ENCODE measurements around the gene SEMA6A. TPM values are rescaled to one million over a fixed set of nuclear protein-coding genes. Genes with fewer than 3 reads are reported as not detected.

The SEMA6A gene
- total RNA-seq, 4 donors from 2014 or later: 76.7 to 231 (median 117) TPM

DNA sequence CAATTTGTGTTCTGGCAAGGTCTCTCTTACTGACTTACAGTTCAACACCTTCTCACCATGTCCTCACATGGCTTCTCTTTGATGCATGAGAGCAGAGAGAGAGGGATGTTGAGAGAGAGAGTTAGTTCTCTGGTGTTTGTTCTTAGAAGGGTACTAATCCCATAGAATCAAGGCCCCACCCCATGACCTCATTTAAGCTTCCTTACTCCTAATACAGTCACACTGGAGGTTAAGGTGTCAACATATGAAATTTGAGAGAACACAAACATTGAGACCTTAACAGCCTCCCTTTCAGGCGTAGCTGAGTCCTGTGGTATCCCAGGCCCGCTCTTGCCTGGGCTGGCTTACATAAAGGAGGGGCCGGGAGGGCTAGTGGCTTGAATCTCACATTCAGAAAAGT lies 10.6 kb upstream of the SEMA6A start:
- H3K36me3 ChIP-seq: no peaks in the 10 kb centered on the region
- 93 to 100% methylated on average over 1 to 3 of the region's 3 CpGs for WGBS, 2 donors (ENCODE audit: low coverage in 1 of 2)
- no peak for DNase-seq
- in situ Hi-C loops (cut with MboI; ENCODE audit: low pct_ligation_motif_present in 1 of 4, low pct_unique_long_range_greater_than_20kb in 1 of 4, low sequenced_read_pairs in 3 of 4) (loop anchor here (10.0 to 25.0 kb wide), 4 partner anchors 352 to 477 kb away; no protein-coding TSS in a partner anchor), intact Hi-C loops (cut with DNase I; ENCODE audit: low total_unique reads) (no loop called here)
- H3K27me3 ChIP-seq: no peaks in the 10 kb centered on the region
- H3K27ac ChIP-seq: no peak overlapping the region
- no peaks in the 10 kb centered on the region for H3K9me3 ChIP-seq
- TF ChIP-seq POLR2AphosphoS5 (IDR thresholded peaks at IDR 0.05) (no peak), POLR2A (IDR thresholded peaks at IDR 0.05) (no peak), EP300 (IDR thresholded peaks at IDR 0.05; ENCODE audit: low read depth) (no peak)
- TF ChIP-seq, protein P1, sequence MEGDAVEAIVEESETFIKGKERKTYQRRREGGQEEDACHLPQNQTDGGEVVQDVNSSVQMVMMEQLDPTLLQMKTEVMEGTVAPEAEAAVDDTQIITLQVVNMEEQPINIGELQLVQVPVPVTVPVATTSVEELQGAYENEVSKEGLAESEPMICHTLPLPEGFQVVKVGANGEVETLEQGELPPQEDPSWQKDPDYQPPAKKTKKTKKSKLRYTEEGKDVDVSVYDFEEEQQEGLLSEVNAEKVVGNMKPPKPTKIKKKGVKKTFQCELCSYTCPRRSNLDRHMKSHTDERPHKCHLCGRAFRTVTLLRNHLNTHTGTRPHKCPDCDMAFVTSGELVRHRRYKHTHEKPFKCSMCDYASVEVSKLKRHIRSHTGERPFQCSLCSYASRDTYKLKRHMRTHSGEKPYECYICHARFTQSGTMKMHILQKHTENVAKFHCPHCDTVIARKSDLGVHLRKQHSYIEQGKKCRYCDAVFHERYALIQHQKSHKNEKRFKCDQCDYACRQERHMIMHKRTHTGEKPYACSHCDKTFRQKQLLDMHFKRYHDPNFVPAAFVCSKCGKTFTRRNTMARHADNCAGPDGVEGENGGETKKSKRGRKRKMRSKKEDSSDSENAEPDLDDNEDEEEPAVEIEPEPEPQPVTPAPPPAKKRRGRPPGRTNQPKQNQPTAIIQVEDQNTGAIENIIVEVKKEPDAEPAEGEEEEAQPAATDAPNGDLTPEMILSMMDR (IDR thresholded peaks at IDR 0.05): no peak
- H3K4me1 ChIP-seq: no peaks in the 10 kb centered on the region
- H3K4me3 ChIP-seq: no peak overlapping the region

DNA sequence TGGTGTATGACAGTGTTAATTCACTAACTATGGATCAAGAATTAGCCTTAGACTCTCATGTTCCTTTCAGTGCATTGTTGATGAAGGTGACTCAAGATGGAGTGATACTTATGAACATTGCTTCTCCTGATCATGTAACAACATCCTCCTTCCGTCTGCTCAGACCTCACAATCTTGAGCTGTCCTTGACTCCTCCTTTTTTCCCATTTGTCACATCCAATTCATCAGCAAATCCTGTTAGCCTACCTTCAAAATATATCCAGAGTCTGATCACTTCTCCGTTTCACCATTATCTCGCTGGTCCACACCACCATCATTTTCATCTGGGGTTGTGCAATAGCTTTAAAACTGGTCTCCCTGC lies 9.2 kb upstream of the SEMA6A start:
- Histone ChIP-seq H3K27me3 (no peaks in the 10 kb centered on the region), H3K27ac (no peak overlapping the region), H3K9me3 (no peaks in the 10 kb centered on the region), H3K4me3 (no peak overlapping the region), H3K4me1 (no peaks in the 10 kb centered on the region), H3K36me3 (no peaks in the 10 kb centered on the region)
- intact Hi-C loops (cut with DNase I; ENCODE audit: low total_unique reads) (loop anchor here (5.0 kb wide), 1 partner anchor 343 kb away; no protein-coding TSS in a partner anchor), in situ Hi-C loops (cut with MboI; ENCODE audit: low pct_ligation_motif_present in 1 of 4, low pct_unique_long_range_greater_than_20kb in 1 of 4, low sequenced_read_pairs in 3 of 4) (loop anchor here (10.0 to 25.0 kb wide), 4 partner anchors 353 to 478 kb away; no protein-coding TSS in a partner anchor)
- 87 to 93% methylated on average over 3 of the region's 3 CpGs for WGBS, 2 donors (ENCODE audit: low coverage in 1 of 2)
- DNase-seq: no peak
- no peak for TF ChIP-seq POLR2A (IDR thresholded peaks at IDR 0.05)
- TF ChIP-seq POLR2AphosphoS5 (IDR thresholded peaks at IDR 0.05): no peak
- TF ChIP-seq EP300 (IDR thresholded peaks at IDR 0.05; ENCODE audit: low read depth): no peak
- TF ChIP-seq, protein P1 (IDR thresholded peaks at IDR 0.05): no peak

DNA sequence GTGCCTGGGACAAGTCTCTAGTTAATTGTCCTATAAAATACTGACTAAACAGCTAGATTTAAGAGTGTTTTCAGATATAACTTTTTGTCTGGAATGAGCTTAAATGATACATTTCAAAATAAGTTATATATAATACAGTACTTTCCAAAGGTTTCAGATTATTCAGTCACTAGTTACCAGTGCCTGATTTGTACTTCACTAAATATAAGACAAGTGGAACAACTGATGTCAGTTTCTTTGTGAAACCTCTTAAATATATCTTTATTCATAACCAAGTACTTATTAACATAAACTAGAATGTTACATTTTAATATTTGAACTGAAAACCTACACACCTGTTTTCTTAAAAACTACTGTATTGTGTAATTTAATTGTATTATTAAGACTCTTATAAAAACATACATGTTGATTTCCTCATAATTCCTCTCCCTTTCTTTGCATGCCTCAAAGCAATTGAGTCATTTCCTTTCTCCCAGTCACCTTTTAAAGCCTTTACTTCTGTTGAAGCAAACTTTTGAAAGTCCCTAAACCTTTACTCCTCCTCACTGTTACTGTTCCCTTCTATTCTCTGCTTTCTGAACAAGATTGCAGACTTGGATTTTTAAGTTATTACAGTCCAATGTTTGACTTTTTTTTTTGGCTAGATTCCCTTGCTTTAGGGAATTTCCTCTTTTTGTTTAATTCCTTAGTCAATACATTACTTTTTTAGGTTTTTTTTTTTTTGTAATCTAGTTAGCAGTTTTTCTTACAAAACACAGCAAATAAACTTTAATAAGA lies 8.7 kb upstream of the SEMA6A start:
- no peak overlapping the region for H3K4me3 ChIP-seq
- no peaks in the 10 kb centered on the region for H3K4me1 ChIP-seq
- no peak overlapping the region for H3K27ac ChIP-seq
- in situ Hi-C loops (cut with MboI; ENCODE audit: low pct_ligation_motif_present in 1 of 4, low pct_unique_long_range_greater_than_20kb in 1 of 4, low sequenced_read_pairs in 3 of 4) (loop anchor here (10.0 to 25.0 kb wide), 4 partner anchors 354 to 479 kb away; no protein-coding TSS in a partner anchor), intact Hi-C loops (cut with DNase I; ENCODE audit: low total_unique reads) (loop anchor here (5.0 kb wide), 1 partner anchor 344 kb away; no protein-coding TSS in a partner anchor)
- no peak for DNase-seq
- no peaks in the 10 kb centered on the region for H3K36me3 ChIP-seq
- H3K9me3 ChIP-seq: no peaks in the 10 kb centered on the region
- TF ChIP-seq POLR2AphosphoS5 (IDR thresholded peaks at IDR 0.05) (no peak), EP300 (IDR thresholded peaks at IDR 0.05; ENCODE audit: low read depth) (no peak), POLR2A (IDR thresholded peaks at IDR 0.05) (no peak)
- TF ChIP-seq, protein P1 (IDR thresholded peaks at IDR 0.05): no peak
- no peaks in the 10 kb centered on the region for H3K27me3 ChIP-seq

DNA sequence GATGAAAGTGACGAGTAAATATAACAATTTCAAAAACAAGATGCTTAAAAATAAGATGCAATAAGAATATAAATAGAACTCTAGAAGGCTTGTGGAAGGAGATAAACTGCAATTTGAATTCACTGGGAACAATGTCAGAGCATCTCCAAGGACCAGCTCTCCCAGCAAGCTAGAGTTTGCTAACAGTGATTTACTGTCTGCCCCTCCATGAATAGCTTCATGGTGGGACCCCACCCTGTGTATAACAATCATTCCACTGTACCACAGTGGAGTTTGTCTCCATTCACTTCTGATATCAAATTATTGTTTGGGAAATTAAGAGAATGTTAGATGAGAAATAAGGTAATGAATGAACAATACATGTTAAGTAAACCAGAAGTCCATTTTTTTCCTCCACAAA lies 7.3 kb upstream of the SEMA6A start:
- H3K27ac ChIP-seq: no peak overlapping the region

More for the DNA sequence above, 7.3 kb upstream of the SEMA6A start:
- in situ Hi-C loops (cut with MboI; ENCODE audit: low pct_ligation_motif_present in 1 of 4, low pct_unique_long_range_greater_than_20kb in 1 of 4, low sequenced_read_pairs in 3 of 4): loop anchor here (10.0 to 25.0 kb wide), 4 partner anchors 355 to 480 kb away; no protein-coding TSS in a partner anchor
- WGBS, 2 donors (ENCODE audit: low coverage in 1 of 2): 67 to 83% methylated on average over 1 of the region's 1 CpG
- no peaks in the 10 kb centered on the region for H3K36me3 ChIP-seq
- no peaks in the 10 kb centered on the region for H3K4me1 ChIP-seq
- intact Hi-C loops (cut with DNase I; ENCODE audit: low total_unique reads): loop anchor here (5.0 kb wide), 1 partner anchor 345 kb away; no protein-coding TSS in a partner anchor
- DNase-seq: no peak
- H3K9me3 ChIP-seq: no peaks in the 10 kb centered on the region
- no peak overlapping the region for H3K4me3 ChIP-seq
- TF ChIP-seq EP300 (IDR thresholded peaks at IDR 0.05; ENCODE audit: low read depth): no peak
- no peaks in the 10 kb centered on the region for H3K27me3 ChIP-seq

All from transverse colon (tissue), 4 donors.